H1 (cell line): Measurements from ENCODE around the gene WDR48. TPM values are rescaled to one million over a fixed set of nuclear protein-coding genes. Genes with fewer than 3 reads are reported as not detected.

Source experiments
- CTCF ChIA-PET: fragments of 300-600 bp; sonication (Branson Sonifier 250); formaldehyde crosslinking; loops from one replicate; lab custom pipeline; 2021; ENCODE audit not compliant: partially characterized antibody; lab: Charles Lee
- POLR2A ChIA-PET: fragments of 300-600 bp; sonication (Branson Sonifier 250); formaldehyde crosslinking; loops from one replicate; lab custom pipeline; 2021; ENCODE audit warnings: inconsistent platforms; ENCODE audit not compliant: partially characterized antibody; lab: Charles Lee
- DNase-seq, 2 experiments: peaks; one replicate each; pipeline versions ENCODE4 v3.0.0 to v3.0.0-alpha.2; 2010 to 2022; ENCODE audit warnings: low spot score in 2 of 2, low read depth in 1 of 2, mixed read lengths in 1 of 2
- FAIRE-seq: peaks from 2 replicates; lab custom pipeline; 2011; peaks lifted over from hg19 to GRCh38; lab: Jason Lieb, UNC
- H2AFZ ChIP-seq: 2 replicates; pipeline ENCODE4 v1.8.1; 2012; ENCODE audit warnings: low read length, inconsistent platforms
- H2AK5ac ChIP-seq: 2 replicates; pipeline ENCODE4 v1.6.1; 2013; ENCODE audit warnings: low read depth, low read length
- H2BK120ac ChIP-seq: replicated peaks from 2 replicates; pipeline ENCODE3; 2013; ENCODE audit warnings: low read depth, low read length, inconsistent platforms
- H2BK12ac ChIP-seq: 2 replicates; pipeline ENCODE4 v1.6.1; 2013; ENCODE audit warnings: low read depth, low read length
- H2BK15ac ChIP-seq: 2 replicates; pipeline ENCODE4 v1.6.1; 2013; ENCODE audit warnings: low read length
- H2BK20ac ChIP-seq: 2 replicates; pipeline ENCODE4 v1.6.1; 2013; ENCODE audit warnings: low read length
- H2BK5ac ChIP-seq: 2 replicates; pipeline ENCODE4 v1.6.1; 2013; ENCODE audit warnings: low read depth, low read length
- H3K14ac ChIP-seq: 2 replicates; pipeline ENCODE4 v1.6.1; 2013; ENCODE audit warnings: inconsistent platforms; ENCODE audit not compliant: insufficient read length
- H3K18ac ChIP-seq: 2 replicates; pipeline ENCODE4 v1.6.1; 2013; ENCODE audit warnings: low read length; ENCODE audit errors: extremely low read depth
- H3K23ac ChIP-seq: 2 replicates; pipeline ENCODE4 v1.6.1; 2013; ENCODE audit warnings: inconsistent platforms; ENCODE audit not compliant: insufficient read length
- H3K23me2 ChIP-seq: 2 replicates; pipeline ENCODE4 v1.6.1; 2013; ENCODE audit warnings: low read depth, low read length
- H3K27ac ChIP-seq: 2 replicates; pipeline ENCODE4 v1.6.1; 2011; ENCODE audit warnings: low read depth, low read length, inconsistent platforms
- H3K27me3 ChIP-seq, 4 experiments: replicated peaks in 1 of 4; 1 replicate in 1 of 4; 2 replicates in 3 of 4; pipeline versions ENCODE4 v1.6.1 to v1.8.1; 2011 to 2013; ENCODE audit warnings: low read length in 3 of 4, mild to moderate bottlenecking in 3 of 4, inconsistent platforms in 2 of 4, mixed read lengths in 2 of 4, moderate library complexity in 1 of 4; ENCODE audit not compliant: control insufficient read depth in 3 of 4, insufficient read depth in 3 of 4; ENCODE audit errors: extremely low read depth in 1 of 4
- H3K36me3 ChIP-seq, 4 experiments: 2 replicates each; pipeline versions ENCODE4 v1.6.1 to v1.8.1; 2011 to 2013; ENCODE audit warnings: mild to moderate bottlenecking in 4 of 4, low read length in 3 of 4, moderate library complexity in 2 of 4, control low read depth in 1 of 4, inconsistent platforms in 1 of 4; ENCODE audit not compliant: insufficient read depth in 4 of 4, control insufficient read depth in 2 of 4
- H3K4ac ChIP-seq: replicated peaks from 2 replicates; pipeline ENCODE3; 2013; ENCODE audit warnings: low read length, low read depth, mixed read lengths, inconsistent platforms; ENCODE audit not compliant: insufficient read length
- H3K4me1 ChIP-seq, 4 experiments: replicated peaks in 1 of 4; 1 replicate in 1 of 4; 2 replicates in 3 of 4; pipeline versions ENCODE4 v1.6.1 to v1.8.1; 2011 to 2013; ENCODE audit warnings: low read length in 3 of 4, inconsistent platforms in 2 of 4, mixed read lengths in 1 of 4; ENCODE audit not compliant: insufficient read depth in 4 of 4, control insufficient read depth in 3 of 4
- H3K4me2 ChIP-seq, 2 experiments: 2 replicates each; pipeline versions ENCODE4 v1.6.1 to v1.8.1; 2011 to 2013; ENCODE audit warnings: low read depth in 2 of 2, low read length in 2 of 2, control low read depth in 1 of 2, inconsistent platforms in 1 of 2, mild to moderate bottlenecking in 1 of 2; ENCODE audit not compliant: insufficient read depth in 1 of 2
- H3K4me3 ChIP-seq, 4 experiments: fragments of 200-600, 300-600 bp in 1 of 4; sonication (generic), shearing (Covaris generic), sonication (Bioruptor Twin) in 1 of 4; 2 replicates each; pipeline versions ENCODE4 v1.5.1 to v1.8.1; 2011 to 2016; ENCODE audit warnings: low read length in 4 of 4, low read depth in 3 of 4, control low read depth in 2 of 4, inconsistent platforms in 2 of 4, mild to moderate bottlenecking in 2 of 4, mixed read lengths in 1 of 4, moderate library complexity in 1 of 4; ENCODE audit not compliant: insufficient read depth in 2 of 4; ENCODE audit errors: extremely low read depth in 1 of 4
- H3K56ac ChIP-seq: replicated peaks from 2 replicates; pipeline ENCODE3; 2013; ENCODE audit warnings: low read depth, mild to moderate bottlenecking, mixed read lengths, low read length, inconsistent platforms; ENCODE audit not compliant: insufficient read length
- H3K79me1 ChIP-seq: 2 replicates; pipeline ENCODE4 v1.6.1; 2013; ENCODE audit warnings: low read depth, low read length, control low read depth
- H3K79me2 ChIP-seq, 2 experiments: 2 replicates each; pipeline versions ENCODE4 v1.6.1 to v1.8.1; 2012 to 2013; ENCODE audit warnings: low read length in 2 of 2, mild to moderate bottlenecking in 2 of 2, inconsistent platforms in 1 of 2; ENCODE audit not compliant: insufficient read depth in 2 of 2, control insufficient read depth in 1 of 2
- H3K9ac ChIP-seq, 4 experiments: replicated peaks in 1 of 4; 1 replicate in 1 of 4; 2 replicates in 3 of 4; pipeline versions ENCODE4 v1.6.1 to v1.8.1; 2011 to 2013; ENCODE audit warnings: low read depth in 3 of 4, low read length in 3 of 4, control low read depth in 2 of 4, mild to moderate bottlenecking in 2 of 4, moderate library complexity in 2 of 4, inconsistent platforms in 1 of 4; ENCODE audit errors: extremely low read depth in 1 of 4
- H3K9me3 ChIP-seq, 2 experiments: 2 replicates each; pipeline versions ENCODE4 v1.6.1 to v1.8.1; 2012 to 2013; ENCODE audit warnings: mild to moderate bottlenecking in 2 of 2, moderate library complexity in 2 of 2, control low read depth in 1 of 2, inconsistent platforms in 1 of 2, low read depth in 1 of 2, low read length in 1 of 2, mixed read lengths in 1 of 2; ENCODE audit not compliant: insufficient read depth in 2 of 2
- H4K20me1 ChIP-seq, 2 experiments: replicated peaks in 1 of 2; 2 replicates each; pipeline versions ENCODE3 to v1.8.1; 2011 to 2013; ENCODE audit warnings: inconsistent platforms in 2 of 2, low read length in 2 of 2, mild to moderate bottlenecking in 1 of 2; ENCODE audit not compliant: insufficient read depth in 2 of 2, control insufficient read depth in 1 of 2
- H4K5ac ChIP-seq: 2 replicates; pipeline ENCODE4 v1.6.1; 2013; ENCODE audit warnings: low read length, low read depth, mixed read lengths, inconsistent platforms; ENCODE audit not compliant: insufficient read length
- H4K8ac ChIP-seq: 2 replicates; pipeline ENCODE4 v1.8.0; 2013; ENCODE audit warnings: mild to moderate bottlenecking, moderate library complexity, low read length, inconsistent platforms; ENCODE audit not compliant: insufficient read depth; ENCODE audit errors: extremely low read depth
- H4K91ac ChIP-seq: replicated peaks from 2 replicates; pipeline ENCODE3; 2013; ENCODE audit warnings: low read length, mixed read lengths, inconsistent platforms; ENCODE audit not compliant: insufficient read length
- CREB1 ChIP-seq: IDR thresholded peaks from 2 replicates; pipeline ENCODE4 v1.6.1; 2012; ENCODE audit warnings: inconsistent platforms
- CTCF ChIP-seq, 3 experiments: IDR thresholded peaks; 1 replicate in 2 of 3; 2 replicates in 1 of 3; pipeline versions ENCODE4 v1.5.1 to v1.6.1; 2011; ENCODE audit warnings: low read length in 3 of 3, mild to moderate bottlenecking in 3 of 3, inconsistent platforms in 2 of 3, low read depth in 1 of 3, moderate library complexity in 1 of 3; ENCODE audit not compliant: insufficient read depth in 1 of 3; ENCODE audit errors: control extremely low read depth in 1 of 3
- RAD21 ChIP-seq, 2 experiments: IDR thresholded peaks in 1 of 2; conservative IDR thresholded peaks in 1 of 2; 2 replicates each; pipeline ENCODE4 v1.6.1; 2011; ENCODE audit warnings: low read depth in 2 of 2, low read length in 2 of 2, improper control_type of control experiment in 1 of 2, inconsistent platforms in 1 of 2, mild to moderate bottlenecking in 1 of 2, moderate library complexity in 1 of 2
- WGBS, 2 experiments: shearing (Covaris generic) in 1 of 2; methylation state at CpG; one replicate each; pipeline versions ENCODE4 v1.1.6 to v1.1.7; 2013 to 2015; ENCODE audit warnings: low lambda C conversion rate in 2 of 2, mixed read lengths in 2 of 2, inconsistent platforms in 1 of 2, low coverage in 1 of 2, missing lambda C conversion rate in 1 of 2; ENCODE audit not compliant: insufficient replicate concordance in 2 of 2, insufficient coverage in 1 of 2, insufficient read length in 1 of 2; ENCODE audit errors: extremely low coverage in 1 of 2, missing lambda C conversion rate in 1 of 2; 5-methylcytosine and 5-hydroxymethylcytosine counted together
- polyA plus RNA-seq, 7 experiments: library from polyadenylated mRNA; depleted of rRNA in 3 of 7; stranded (reverse) in 5 of 7; unstranded in 2 of 7; fragments of >200 nt in 5 of 7; fragments of 200-250 nt in 2 of 7; gene quantifications; 1 replicate in 5 of 7; 2 replicates in 1 of 7; 4 replicates in 1 of 7; pipeline versions ENCODE4 v1.2.1 to v1.2.3, GENCODE V29; 2011 to 2013; ENCODE audit warnings: missing spikeins in 2 of 7, mixed read lengths in 2 of 7
- total RNA-seq: library from RNA; stranded (reverse); fragmentation: NEBNext Ultra II Directional; extraction: Animal tissue kit (Norgen Biotek cat#: 25700); gene quantifications from 2 replicates; pipeline ENCODE4 v1.2.1, GENCODE V29; 2021

WDR48 gene
- total and polyA plus RNA-seq, 2 of the 8 experiments (the other 6 are each of a cell fraction or from before 2014, with no cell fraction given) = 21.2 to 54.1 TPM

DNA sequence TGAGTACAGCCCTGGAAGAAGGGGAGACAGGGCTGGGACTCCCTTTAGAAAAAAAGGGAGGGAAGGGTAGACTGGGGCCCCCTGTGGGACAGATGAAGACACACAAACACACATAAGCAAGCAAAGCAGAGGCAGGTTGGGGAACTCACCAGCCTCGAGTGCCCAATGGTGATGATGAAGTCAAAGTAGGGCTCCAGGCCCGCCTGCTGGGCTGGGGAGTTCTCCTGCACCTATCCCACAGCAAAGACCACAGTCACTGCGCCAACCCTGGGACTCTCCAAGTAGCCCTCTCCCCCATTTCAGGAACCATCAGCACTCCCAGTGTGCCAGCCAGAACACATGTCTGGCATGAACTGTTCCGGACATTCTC, 51.5 kb downstream of the WDR48 start:
- no peak overlapping the region for H3K56ac ChIP-seq

More for the DNA sequence above, 51.5 kb downstream of the WDR48 start:
- no peak overlapping the region for H3K4me3 ChIP-seq
- H2BK5ac ChIP-seq = no peak overlapping the region
- H3K18ac ChIP-seq = no peak overlapping the region
- H3K9me3 ChIP-seq = no peaks in the 10 kb centered on the region; a peak in 1 of 4 replicates
- ChIA-PET POLR2A (interaction anchor here (1.7 to 2.2 kb wide), 2 partner anchors 11 to 48 kb away, joined by 4 to 7 read pairs; no protein-coding TSS in a partner anchor), CTCF (interaction anchor here (0.6 to 10.4 kb wide), 6 partner anchors 15 to 187 kb away, joined by 3 to 106 read pairs (median 6); partner anchors contain the start of gene CX3CR1)
- H2BK120ac ChIP-seq = no peak overlapping the region
- peaks cover 0 to 12% of the 10 kb centered on the region in 2 experiments for H4K20me1 ChIP-seq
- H3K36me3 ChIP-seq = peaks cover 5 to 8% (median 6%) of the 10 kb centered on the region in 4 experiments; a peak in 5 of 8 replicates
- H2BK15ac ChIP-seq = no peak overlapping the region
- DNase-seq (peak in 1 of 2 experiments; percentile 45), FAIRE-seq (no peak)
- H3K79me1 ChIP-seq = peaks cover 6% of the 10 kb centered on the region; the same call in 1 of the 2 replicates
- no peaks in the 10 kb centered on the region; a peak in 2 of 7 replicates for H3K4me1 ChIP-seq
- WGBS, 2 experiments = 82% methylated on average over 4 of the region's 4 CpGs; no CpG with 5 or more reads in 1 of the 2 experiments
- H3K27me3 ChIP-seq = peaks cover 0 to 2% (median 0%) of the 10 kb centered on the region in 4 experiments; a peak in 1 of 7 replicates
- H3K4me2 ChIP-seq = no peak overlapping the region
- H2BK20ac ChIP-seq = no peak overlapping the region
- no peak overlapping the region for H4K91ac ChIP-seq
- no peak overlapping the region for H4K5ac ChIP-seq
- peak in 1 of 2 experiments; percentile 25; a peak in 1 of 4 replicates for TF ChIP-seq RAD21 (IDR thresholded peaks at IDR 0.05 in 1 of 2, conservative IDR thresholded peaks at IDR 0.05 in 1 of 2; ENCODE audit: low read depth in 2 of 2, low read length in 2 of 2)
- no peak for TF ChIP-seq CREB1
- peak; percentile 24 to 40 (median 24); a peak in 2 of 4 replicates for TF ChIP-seq CTCF (IDR thresholded peaks at IDR 0.05; ENCODE audit: control extremely low read depth in 1 of 3, insufficient read depth in 1 of 3, low read depth in 1 of 3, low read length in 3 of 3)
- H3K27ac ChIP-seq = no peak overlapping the region
- no peak overlapping the region for H3K4ac ChIP-seq
- H3K79me2 ChIP-seq = no peaks in the 10 kb centered on the region
- no peak overlapping the region for H4K8ac ChIP-seq
- H3K9ac ChIP-seq = no peak overlapping the region
- no peak overlapping the region for H2BK12ac ChIP-seq
- no peak overlapping the region for H2AFZ ChIP-seq
- no peak overlapping the region for H3K23ac ChIP-seq
- H2AK5ac ChIP-seq = no peak overlapping the region
- peaks cover 12% of the 10 kb centered on the region; the same call in 1 of the 2 replicates for H3K23me2 ChIP-seq
- no peak overlapping the region for H3K14ac ChIP-seq
